Sigmoid colon (tissue), 4 donors: Measurements from ENCODE around the gene SH2D2A.

ENCODE experiments used
- CTCF ChIP-seq, 4 experiments: fragments of 450-650 bp in 3 of 4; fragments of 200-600 bp in 1 of 4; IDR thresholded peaks; one replicate each; pipeline ENCODE4 v1.5.1; 2016 to 2019; ENCODE audit warnings: antibody characterized with exemption in 4 of 4, mild to moderate bottlenecking in 3 of 4, moderate library complexity in 2 of 4
- EP300 ChIP-seq, 4 donors: sonication (generic); formaldehyde crosslinking; IDR thresholded peaks; one replicate each; pipeline ENCODE4 v1.6.1; 2017; ENCODE audit warnings: antibody characterized with exemption in 4 of 4
- POLR2A ChIP-seq, 2 donors: fragments of 450-650 bp; IDR thresholded peaks; one replicate each; pipeline ENCODE4 v1.6.1; 2016; ENCODE audit warnings: antibody characterized with exemption in 2 of 2, mild to moderate bottlenecking in 2 of 2, moderate library complexity in 2 of 2
- POLR2AphosphoS5 ChIP-seq, 4 donors: sonication (generic); formaldehyde crosslinking; IDR thresholded peaks; one replicate each; pipeline ENCODE4 v1.6.1; 2017; ENCODE audit warnings: antibody characterized with exemption in 4 of 4

DNA sequence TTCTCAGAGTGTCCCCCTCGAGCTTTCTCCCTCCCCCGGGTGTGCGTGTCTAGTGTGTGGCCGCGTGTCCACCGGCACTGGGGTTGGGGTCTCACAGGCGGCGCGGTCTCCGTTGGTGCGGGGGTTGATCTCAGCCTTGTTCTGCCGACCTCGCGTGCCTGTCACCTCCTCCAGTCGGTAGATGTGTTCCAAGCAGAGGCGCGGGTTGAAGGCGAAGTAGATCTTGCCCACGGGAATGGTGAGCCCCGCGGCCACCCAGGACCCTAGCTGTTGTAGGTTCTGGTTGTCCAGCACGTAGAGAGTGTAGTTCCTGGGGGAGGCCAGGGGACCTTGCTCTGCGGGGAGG, 32.5 kb upstream of the SH2D2A start:
- TF ChIP-seq CTCF (IDR thresholded peaks at IDR 0.05): no peak
- no peak for TF ChIP-seq POLR2A (IDR thresholded peaks at IDR 0.05)
- TF ChIP-seq EP300 (IDR thresholded peaks at IDR 0.05): no peak
- TF ChIP-seq POLR2AphosphoS5 (IDR thresholded peaks at IDR 0.05): no peak
